HG02759 (cell line): ENCODE data around the gene SSX2IP.
"Not testable (repeated sequence)": the region's sequence is repeated elsewhere in the genome, so short reads cannot be mapped to it uniquely, and the experiment has no call there.

ENCODE experiments used
- ATAC-seq: cut with Tn5 transposase; IDR thresholded peaks from one replicate; pipeline ENCODE4 v1.9.1; 2021; ENCODE audit warnings: mild to moderate bottlenecking, moderate library complexity; ENCODE audit not compliant: unreplicated experiment

The SSX2IP gene

GRCh38 chr1:84690397-84691121, at the start of gene SSX2IP:
Gene SSX2IP (minus strand): TSS chr1:84690461. CDS start chr1:84671219, 19,242 bp downstream.
- ATAC-seq: peak; percentile 95

DNA sequence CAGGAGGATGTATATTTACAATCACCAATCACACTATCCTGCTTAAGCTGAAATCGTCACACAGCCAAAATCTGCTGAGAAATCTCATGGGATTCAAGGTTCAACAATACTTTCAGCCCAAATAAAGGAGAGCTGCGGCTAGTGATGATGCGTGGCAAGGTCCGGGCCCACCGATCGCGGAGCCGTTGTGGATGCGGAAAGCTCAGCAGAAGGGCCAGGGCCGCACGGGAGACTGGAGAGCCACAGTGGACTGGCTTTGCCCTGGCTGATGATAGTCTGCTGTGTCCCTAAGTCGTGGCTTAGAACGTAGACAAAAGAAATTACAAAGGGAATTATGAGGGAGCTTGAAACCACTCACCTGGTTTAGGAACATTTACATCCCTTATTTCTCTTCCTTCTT, 48.0 kb upstream of the SSX2IP start:
- no peak for ATAC-seq

DNA sequence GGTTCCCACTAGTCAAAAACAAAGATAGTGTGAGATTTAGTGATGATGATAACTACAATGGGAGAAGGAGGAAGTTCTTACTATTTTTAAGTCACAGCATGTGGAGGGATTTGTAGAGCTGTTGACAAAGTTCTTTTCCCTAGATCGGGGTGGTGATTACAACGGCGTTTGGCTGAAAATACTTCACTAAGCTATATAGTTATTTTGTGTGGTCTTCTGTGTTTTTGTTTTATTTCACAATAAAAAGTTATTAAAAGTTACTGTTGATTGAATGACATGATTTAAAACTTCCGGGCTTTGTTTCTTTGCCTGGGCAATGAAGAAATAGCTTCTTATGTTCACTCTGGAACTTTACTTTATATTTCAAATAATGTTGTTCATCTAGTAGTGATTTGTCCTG, 47.3 kb upstream of the SSX2IP start:
- ATAC-seq: no peak

- no peak for ATAC-seq
Measured at GRCh38 chr1:84736944-84737343, 46.7 kb upstream of the SSX2IP start.

- ATAC-seq: no peak
Measured at GRCh38 chr1:84736445-84736844, 46.2 kb upstream of the SSX2IP start.

DNA sequence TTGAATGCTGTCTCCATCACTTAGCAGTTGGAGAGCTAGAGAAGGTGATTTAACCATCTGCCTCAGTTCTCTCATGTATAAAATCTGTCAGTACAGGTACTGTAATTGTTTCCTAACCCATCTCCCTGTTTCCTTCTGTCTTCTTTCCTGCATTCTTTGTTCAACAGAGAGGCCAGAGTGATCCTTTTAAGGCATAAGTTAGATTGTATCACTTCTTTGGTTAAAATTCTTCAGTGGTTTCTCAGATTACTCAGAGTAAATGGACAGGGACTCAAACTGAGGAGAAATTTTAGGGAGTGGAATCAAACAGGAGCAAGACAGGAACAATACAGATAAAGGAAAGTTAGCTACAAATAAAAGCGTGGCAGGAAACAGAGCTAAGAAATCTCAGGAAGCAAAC, 45.2 kb upstream of the SSX2IP start:
- ATAC-seq: no peak

DNA sequence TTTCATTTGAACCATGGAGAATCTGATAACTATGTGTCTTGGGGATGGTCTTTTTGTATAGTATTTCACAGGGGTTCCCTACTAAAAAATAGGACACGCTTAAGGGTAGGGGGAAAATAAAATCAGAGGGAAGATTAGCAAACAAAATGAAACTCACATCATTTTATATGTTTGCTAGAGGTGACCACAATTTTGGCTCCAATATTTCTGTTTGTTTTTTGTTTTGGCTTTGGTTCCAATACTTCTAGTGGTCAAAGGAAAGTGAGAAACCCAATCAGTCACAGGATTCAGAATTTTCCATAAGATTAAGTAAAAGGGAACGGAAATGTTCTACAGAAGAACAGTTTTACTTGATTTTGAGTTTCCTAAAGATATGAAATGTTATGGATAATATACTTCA, 42.3 kb upstream of the SSX2IP start:
- ATAC-seq: no peak

DNA sequence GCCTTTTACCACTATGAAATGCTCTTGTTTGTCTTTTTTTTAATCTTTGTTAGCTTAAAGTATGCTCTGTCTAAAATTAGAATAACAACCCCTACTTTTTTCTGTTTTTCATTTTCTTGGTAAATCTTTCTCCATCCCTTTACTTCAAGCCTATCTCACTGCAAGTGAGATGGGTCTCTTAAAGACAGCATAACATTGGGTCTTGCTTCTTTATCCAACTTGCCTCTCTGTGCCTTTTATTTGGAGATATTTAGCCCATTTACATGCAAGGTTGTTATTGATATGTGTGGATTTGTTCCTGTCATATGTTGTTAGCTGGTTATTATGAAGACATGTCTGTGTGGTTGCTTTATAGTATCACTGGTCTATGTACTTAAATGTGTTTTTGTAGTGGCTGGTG, 41.3 kb upstream of the SSX2IP start:
- ATAC-seq: no peak

DNA sequence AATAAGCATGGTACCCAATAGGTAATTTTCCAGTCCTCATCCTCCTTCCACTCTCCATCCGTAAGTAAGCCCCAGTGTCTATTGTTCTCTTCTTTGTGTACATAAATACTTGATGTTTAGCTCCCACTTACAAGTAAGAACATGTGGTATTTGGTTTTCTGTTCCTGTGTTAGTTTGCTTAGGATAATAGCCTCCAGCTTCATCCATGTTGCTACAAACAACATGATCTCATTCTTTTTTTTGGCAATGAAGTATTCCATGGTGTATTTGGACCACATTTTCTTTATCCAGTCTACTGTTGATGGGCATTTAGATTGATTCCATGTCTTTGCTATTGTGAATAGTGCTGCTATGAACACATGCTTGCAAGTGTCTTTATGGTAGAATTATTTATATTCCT, 37.5 kb upstream of the SSX2IP start:
- not testable (repeated sequence) for ATAC-seq

DNA sequence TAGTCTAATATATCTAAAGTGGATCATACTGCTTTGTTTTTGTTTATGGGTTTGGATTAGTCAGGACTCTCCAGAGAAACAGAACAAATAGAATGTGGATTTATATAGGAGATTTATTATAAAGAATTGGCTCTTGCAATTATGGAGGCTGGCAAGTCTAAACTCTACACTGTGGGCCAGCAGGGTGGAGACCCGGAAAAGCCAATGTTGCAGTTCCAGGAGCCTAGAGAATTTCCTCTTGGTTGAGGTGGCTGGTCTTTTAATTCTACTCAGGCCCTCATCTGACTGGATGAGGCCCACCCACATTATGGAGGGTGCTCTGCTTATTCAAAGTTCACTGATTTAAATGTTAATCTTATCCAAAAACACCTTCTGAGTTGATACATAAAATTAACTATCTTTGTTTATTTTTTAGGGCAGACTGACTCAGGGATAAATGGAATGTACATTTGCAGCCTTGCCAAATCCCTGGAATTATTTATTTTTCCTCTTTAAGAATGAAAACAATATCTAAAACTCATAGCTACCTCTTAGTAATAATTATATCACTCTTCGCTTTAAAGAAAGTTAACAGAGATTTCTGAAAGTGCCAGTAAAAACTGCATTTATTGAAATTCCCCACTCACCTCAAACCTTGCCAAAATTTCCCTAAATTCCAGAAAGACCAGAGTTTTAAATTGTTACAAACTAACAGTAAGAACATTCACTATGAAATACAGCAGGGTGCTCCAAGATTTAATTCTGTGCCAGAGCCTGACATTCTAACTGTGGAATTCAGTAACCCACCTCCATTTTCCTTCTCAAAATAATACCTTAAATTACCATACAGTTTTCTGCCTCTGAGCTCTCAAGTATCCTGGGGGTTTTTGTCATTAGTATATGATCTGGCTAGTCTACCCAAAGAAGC, 36.6 kb upstream of the SSX2IP start:
- ATAC-seq: no peak

GRCh38 chr1:84724128-84724860, 34.0 kb upstream of the SSX2IP start:
- peak; percentile 39 for ATAC-seq

- no peak for ATAC-seq
Measured at GRCh38 chr1:84722794-84723193, 32.5 kb upstream of the SSX2IP start.

- not testable (repeated sequence) for ATAC-seq
Measured at GRCh38 chr1:84721872-84722271, 31.6 kb upstream of the SSX2IP start.

DNA sequence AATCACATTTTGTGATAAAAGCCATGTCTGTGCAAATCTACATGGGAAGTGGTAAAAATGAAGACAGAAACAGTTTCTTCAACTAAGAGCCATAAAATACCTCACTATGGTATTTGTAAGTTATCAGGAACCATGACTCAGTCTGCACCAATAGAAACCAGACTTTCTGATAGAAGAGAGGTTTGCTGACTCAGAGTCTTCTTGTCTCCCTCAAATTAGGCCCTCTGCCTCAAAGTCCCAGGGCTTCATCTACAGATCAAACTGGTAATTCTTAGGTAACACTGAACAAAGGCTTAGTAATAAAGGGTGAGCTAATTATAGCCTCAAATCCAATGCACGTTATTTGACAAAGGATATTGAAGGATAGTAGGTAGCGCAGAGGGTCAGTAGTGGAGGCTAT, 30.9 kb upstream of the SSX2IP start:
- peak; percentile 44 for ATAC-seq

- peak; percentile 81 for ATAC-seq
Measured at GRCh38 chr1:84720221-84720780, 30.0 kb upstream of the SSX2IP start.

GRCh38 chr1:84719543-84720217, 29.4 kb upstream of the SSX2IP start:
- ATAC-seq: no peak

DNA sequence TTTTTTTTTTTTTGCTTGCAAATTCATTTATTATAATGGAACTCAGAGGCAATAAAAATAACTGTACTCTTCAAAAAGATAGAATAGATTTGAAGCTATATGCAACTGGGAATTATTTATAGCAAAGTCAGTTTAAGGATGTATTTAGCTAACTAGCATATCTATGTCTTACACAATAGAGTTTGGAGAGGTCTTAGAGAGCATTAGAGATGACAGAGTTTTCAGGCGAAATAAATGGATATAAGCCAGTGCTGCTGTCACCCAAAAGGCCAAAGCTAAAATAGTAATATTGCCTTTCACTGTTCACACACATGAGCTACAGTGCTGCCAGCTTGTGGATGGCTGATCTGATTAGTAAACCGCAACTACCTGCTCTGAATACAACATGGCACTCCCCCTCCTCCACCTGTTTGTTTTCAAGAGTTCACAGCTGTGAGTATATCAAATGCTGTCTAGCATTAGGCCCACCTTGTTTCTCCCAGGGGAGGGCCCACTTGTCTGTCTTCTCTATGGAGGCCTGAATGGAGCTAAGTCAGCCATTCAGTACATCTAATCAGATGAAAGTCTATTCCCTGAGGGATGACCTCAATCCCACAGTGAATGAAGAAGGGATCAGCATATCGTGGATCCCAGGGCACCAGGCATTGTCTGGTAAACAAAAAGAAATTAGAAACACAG, 25.2 kb upstream of the SSX2IP start:
- ATAC-seq: no peak

- ATAC-seq: no peak
Measured at GRCh38 chr1:84712276-84712874, 22.1 kb upstream of the SSX2IP start.

DNA sequence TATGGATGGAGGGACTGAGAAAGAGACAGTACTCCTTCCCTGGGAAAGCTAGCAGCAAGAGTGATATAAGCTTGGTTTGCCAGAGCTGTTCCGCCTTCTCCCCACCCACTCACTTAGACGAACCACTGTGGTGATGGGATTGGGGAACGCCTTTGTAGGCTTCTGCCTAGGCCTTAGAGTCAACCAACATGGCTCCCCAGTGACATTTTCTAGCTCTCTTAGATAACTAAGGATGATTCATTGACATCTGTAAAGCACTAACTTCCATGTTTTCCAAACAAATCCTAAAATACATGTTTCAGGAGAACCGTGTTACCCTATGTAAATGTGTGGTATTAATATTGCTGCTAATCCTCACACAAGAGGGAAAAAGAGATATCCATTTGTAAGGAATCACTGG, 21.6 kb upstream of the SSX2IP start:
- ATAC-seq: no peak

- no peak for ATAC-seq
Measured at GRCh38 chr1:84711121-84711520, 20.9 kb upstream of the SSX2IP start.
